Measurements from ENCODE around the gene PAPLN.

Gene PAPLN

DNA sequence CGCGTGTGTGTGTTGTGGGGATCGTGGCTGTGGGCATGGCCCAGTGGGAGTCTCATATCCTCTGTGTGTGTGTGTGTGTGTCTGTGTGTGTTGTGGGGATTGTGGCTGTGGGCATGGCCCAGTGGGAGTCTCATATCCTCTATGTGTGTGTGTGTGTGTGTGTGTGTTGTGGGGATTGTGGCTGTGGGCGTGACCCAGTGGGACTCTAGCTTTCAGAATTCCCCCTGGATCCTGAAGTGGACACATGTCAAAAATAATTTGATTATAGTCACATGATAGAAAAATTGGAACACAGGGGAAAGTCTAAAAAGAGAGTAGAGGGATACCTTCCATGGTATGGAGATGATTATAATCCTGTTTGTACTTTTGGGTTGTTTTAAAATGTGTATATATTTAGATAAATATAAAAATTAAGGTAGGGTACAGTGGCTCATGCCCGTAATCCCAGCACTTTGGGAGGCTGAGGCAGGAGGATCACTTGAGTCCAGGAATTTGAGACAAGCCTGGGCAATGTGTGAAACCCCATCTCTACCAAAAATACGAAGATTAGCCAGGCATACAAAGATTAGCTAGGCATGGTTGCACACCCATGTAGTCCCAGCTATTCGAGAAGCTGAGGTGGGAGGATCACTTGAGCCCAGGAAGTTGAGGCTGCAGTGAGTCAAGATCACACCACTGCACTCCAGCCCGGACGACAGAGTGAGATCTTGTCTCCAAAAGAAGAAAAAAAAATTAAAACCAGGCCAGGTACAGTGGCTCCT, 11.0 kb downstream of the PAPLN start:
- H3K4me3 Mint-ChIP-seq, result no peak overlapping the region
- peaks cover 16% of the 10 kb centered on the region for H3K4me1 Mint-ChIP-seq

DNA sequence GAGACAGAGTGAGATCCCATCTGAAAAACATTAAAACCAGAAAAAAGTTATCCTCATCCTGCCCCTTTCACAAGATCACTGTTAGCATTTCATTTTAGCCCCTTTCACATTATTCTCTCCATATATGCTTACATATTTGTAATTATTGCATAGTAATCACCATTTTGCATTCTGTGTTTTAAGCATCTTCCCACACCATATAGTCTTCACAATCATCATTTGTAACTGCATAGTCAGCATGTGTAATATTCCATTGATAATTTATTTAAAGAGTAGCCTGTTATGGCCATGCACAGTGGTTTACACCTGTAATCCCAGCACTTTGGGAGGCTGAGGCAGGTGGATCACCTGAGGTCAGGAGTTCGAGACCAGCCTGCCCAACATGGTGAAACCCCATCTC, 11.8 kb downstream of the PAPLN start:
- H3K4me1 Mint-ChIP-seq, result peaks cover 14% of the 10 kb centered on the region
- H3K27me3 Mint-ChIP-seq, result peaks cover 26% of the 10 kb centered on the region
- H3K4me3 Mint-ChIP-seq, result no peak overlapping the region
- no peak overlapping the region for H3K27ac Mint-ChIP-seq
- H3K9me3 Mint-ChIP-seq, result no peaks in the 10 kb centered on the region
- H3K36me3 Mint-ChIP-seq (ENCODE audit: low read depth), result no peaks in the 10 kb centered on the region
- no peak for ATAC-seq
- no peak for DNase-seq

More for the DNA sequence above, 11.0 kb downstream of the PAPLN start:
- no peak overlapping the region for H3K27ac Mint-ChIP-seq
- no peak for DNase-seq
- no peak for ATAC-seq
- no peaks in the 10 kb centered on the region for H3K36me3 Mint-ChIP-seq (ENCODE audit: low read depth)
- no peaks in the 10 kb centered on the region for H3K9me3 Mint-ChIP-seq
- H3K27me3 Mint-ChIP-seq, result peaks cover 34% of the 10 kb centered on the region

- Mint-ChIP-seq H3K27ac (no peak overlapping the region), H3K4me3 (no peak overlapping the region), H3K9me3 (no peaks in the 10 kb centered on the region), H3K27me3 (peaks cover 21% of the 10 kb centered on the region), H3K4me1 (peaks cover 14% of the 10 kb centered on the region), H3K36me3 (ENCODE audit: low read depth) (no peaks in the 10 kb centered on the region)
- ATAC-seq (no peak), DNase-seq (no peak)
Measured at GRCh38 chr14:73249564-73250316, 12.4 kb downstream of the PAPLN start.

- no peak overlapping the region for H3K4me3 Mint-ChIP-seq
- ATAC-seq (no peak), DNase-seq (no peak)
- H3K36me3 Mint-ChIP-seq (ENCODE audit: low read depth), result no peaks in the 10 kb centered on the region
- no peaks in the 10 kb centered on the region for H3K9me3 Mint-ChIP-seq
- peaks cover 15% of the 10 kb centered on the region for H3K27me3 Mint-ChIP-seq
- peaks cover 14% of the 10 kb centered on the region for H3K4me1 Mint-ChIP-seq
- no peak overlapping the region for H3K27ac Mint-ChIP-seq
Measured at GRCh38 chr14:73250317-73250713, 13.0 kb downstream of the PAPLN start.

GRCh38 chr14:73250781-73251500, 13.6 kb downstream of the PAPLN start:
- H3K27ac Mint-ChIP-seq, result no peak overlapping the region
- no peak overlapping the region for H3K4me3 Mint-ChIP-seq
- H3K27me3 Mint-ChIP-seq, result peaks cover 16% of the 10 kb centered on the region
- ATAC-seq (no peak), DNase-seq (no peak)
- no peaks in the 10 kb centered on the region for H3K9me3 Mint-ChIP-seq
- peaks cover 16% of the 10 kb centered on the region for H3K4me1 Mint-ChIP-seq
- H3K36me3 Mint-ChIP-seq (ENCODE audit: low read depth), result no peaks in the 10 kb centered on the region

DNA sequence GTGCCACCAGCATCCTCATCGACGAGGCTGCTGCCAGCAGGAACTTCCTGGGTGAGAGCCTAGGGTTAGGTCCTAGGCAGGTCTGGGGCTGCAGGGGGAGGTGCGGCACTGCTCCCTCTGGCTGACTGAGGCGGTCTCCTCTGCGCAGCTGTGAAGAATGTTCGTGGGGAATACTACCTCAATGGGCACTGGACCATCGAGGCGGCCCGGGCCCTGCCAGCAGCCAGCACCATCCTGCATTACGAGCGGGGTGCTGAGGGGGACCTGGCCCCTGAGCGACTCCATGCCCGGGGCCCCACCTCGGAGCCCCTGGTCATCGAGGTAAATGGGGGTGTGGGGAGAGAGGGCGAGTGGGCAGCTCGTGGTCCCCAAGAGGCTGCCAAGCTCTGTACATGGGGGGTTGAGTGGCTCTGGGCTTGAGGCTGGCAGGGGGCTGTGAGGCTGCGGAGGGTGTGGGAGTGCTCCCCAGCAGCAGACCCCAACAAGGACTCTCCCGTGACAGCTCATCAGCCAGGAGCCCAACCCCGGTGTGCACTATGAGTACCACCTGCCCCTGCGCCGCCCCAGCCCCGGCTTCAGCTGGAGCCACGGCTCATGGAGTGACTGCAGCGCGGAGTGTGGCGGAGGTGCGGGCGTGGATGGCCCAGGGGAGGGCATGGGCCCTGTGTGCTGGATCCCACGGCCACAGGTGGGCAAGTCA, 14.4 kb downstream of the PAPLN start:
- H3K9me3 Mint-ChIP-seq, result no peaks in the 10 kb centered on the region
- no peak overlapping the region for H3K4me3 Mint-ChIP-seq
- peaks cover 12% of the 10 kb centered on the region for H3K27me3 Mint-ChIP-seq
- H3K36me3 Mint-ChIP-seq (ENCODE audit: low read depth), result no peaks in the 10 kb centered on the region
- DNase-seq (no peak), ATAC-seq (no peak)
- H3K4me1 Mint-ChIP-seq, result peaks cover 13% of the 10 kb centered on the region
- no peak overlapping the region for H3K27ac Mint-ChIP-seq

- Mint-ChIP-seq H3K27me3 (peaks cover 5% of the 10 kb centered on the region), H3K36me3 (ENCODE audit: low read depth) (no peaks in the 10 kb centered on the region), H3K4me3 (no peak overlapping the region), H3K4me1 (peaks cover 2% of the 10 kb centered on the region), H3K9me3 (no peaks in the 10 kb centered on the region), H3K27ac (no peak overlapping the region)
- ATAC-seq (no peak), DNase-seq (no peak)
Measured at GRCh38 chr14:73252491-73253322, 15.4 kb downstream of the PAPLN start.

DNA sequence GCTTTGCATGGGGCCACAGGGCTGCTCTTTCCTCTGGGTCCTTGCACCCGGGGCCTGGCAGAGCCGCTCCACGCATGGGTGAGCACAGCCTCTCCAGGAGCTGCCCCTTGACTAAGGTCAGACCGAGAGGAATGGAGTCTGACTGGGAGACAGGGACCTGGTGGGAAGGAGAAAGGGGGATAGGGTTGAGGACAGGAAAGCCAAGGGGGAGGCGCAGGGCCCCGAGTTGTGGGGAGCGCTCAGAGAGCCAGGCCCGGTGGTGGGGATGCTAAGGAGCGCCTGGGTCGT, 16.0 kb downstream of the PAPLN start:
- Mint-ChIP-seq H3K4me1 (peaks cover 6% of the 10 kb centered on the region), H3K4me3 (no peak overlapping the region), H3K27ac (no peak overlapping the region), H3K36me3 (ENCODE audit: low read depth) (no peaks in the 10 kb centered on the region), H3K9me3 (no peaks in the 10 kb centered on the region), H3K27me3 (peaks cover 2% of the 10 kb centered on the region)
- ATAC-seq (no peak), DNase-seq (no peak)

DNA sequence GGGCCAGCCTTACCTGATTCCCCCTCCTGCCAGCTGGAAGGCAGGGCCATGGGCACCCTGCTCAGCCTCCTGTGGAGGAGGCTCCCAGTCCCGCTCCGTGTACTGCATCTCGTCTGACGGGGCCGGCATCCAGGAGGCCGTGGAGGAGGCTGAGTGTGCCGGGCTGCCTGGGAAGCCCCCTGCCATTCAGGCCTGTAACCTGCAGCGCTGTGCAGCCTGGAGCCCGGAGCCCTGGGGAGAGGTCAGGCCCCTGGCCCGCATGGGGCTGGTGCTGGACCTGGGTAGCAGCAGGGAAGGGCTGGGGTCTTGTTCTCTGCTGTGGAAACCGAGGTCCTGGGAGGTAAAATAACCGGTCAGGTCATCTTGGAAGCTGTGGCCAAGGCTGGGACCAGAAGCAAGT, 16.4 kb downstream of the PAPLN start:
- DNase-seq (no peak), ATAC-seq (no peak)
- H3K9me3 Mint-ChIP-seq, result no peaks in the 10 kb centered on the region
- H3K4me3 Mint-ChIP-seq, result no peak overlapping the region
- peaks cover 7% of the 10 kb centered on the region for H3K4me1 Mint-ChIP-seq
- H3K27me3 Mint-ChIP-seq, result peaks cover 2% of the 10 kb centered on the region
- no peak overlapping the region for H3K27ac Mint-ChIP-seq
- no peaks in the 10 kb centered on the region for H3K36me3 Mint-ChIP-seq (ENCODE audit: low read depth)

GRCh38 chr14:73254247-73255004, 17.1 kb downstream of the PAPLN start:
- DNase-seq (no peak), ATAC-seq (no peak)
- Mint-ChIP-seq H3K27me3 (peaks cover 2% of the 10 kb centered on the region), H3K36me3 (ENCODE audit: low read depth) (no peaks in the 10 kb centered on the region), H3K9me3 (no peaks in the 10 kb centered on the region), H3K27ac (no peak overlapping the region), H3K4me1 (peaks cover 7% of the 10 kb centered on the region), H3K4me3 (no peak overlapping the region)

DNA sequence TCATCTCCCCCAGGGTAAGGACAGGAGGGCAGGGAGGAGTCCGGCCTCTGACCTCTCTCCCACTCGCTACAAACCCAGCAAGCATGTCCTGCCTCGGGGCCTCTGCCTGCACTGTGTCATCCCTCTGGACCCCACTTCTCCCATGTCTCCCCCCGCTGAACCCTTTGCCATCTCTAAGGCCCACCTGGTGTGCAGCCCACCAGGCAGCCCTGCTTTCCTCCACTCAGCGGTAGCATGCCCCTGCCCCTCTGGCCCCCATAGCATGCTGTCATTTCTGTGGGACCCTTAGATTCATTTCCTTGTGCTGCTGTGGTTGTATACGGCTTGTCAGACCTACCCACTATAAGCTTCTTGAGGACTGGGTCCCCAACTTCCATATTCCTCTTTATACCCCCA, 17.7 kb downstream of the PAPLN start:
- no peak overlapping the region for H3K27ac Mint-ChIP-seq
- H3K27me3 Mint-ChIP-seq, result peaks cover 2% of the 10 kb centered on the region
- no peaks in the 10 kb centered on the region for H3K9me3 Mint-ChIP-seq
- ATAC-seq, result no peak
- no peaks in the 10 kb centered on the region for H3K36me3 Mint-ChIP-seq (ENCODE audit: low read depth)
- no peak overlapping the region for H3K4me3 Mint-ChIP-seq
- DNase-seq, result no peak
- peaks cover 7% of the 10 kb centered on the region for H3K4me1 Mint-ChIP-seq

DNA sequence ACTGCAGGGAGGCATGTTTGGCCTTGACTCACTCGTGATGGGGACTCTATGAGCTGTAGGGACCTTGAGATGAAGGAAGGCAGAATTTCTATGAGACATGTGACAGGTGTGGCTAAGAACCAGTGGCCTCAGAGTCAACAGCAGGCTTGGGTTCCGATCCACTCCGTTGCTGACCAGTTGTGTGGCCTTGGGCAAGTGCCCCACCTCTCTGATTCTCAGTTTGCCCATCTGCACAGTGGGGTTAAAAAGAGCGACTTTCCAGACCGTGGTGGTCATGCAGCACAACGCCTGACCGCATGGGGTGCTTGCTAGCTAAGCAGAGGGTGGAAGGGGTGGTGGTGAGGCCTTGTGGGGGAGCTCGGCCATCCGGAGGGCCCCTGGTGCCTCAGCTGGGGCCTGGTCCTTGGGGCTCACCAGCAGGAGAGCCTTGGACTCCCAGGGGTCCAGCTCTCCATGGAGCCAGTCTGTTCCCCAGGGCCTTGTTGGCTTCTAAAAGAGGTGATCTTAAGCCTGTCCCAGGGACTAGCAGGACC, 18.5 kb downstream of the PAPLN start:
- no peaks in the 10 kb centered on the region for H3K9me3 Mint-ChIP-seq
- DNase-seq, result no peak
- H3K4me3 Mint-ChIP-seq, result no peak overlapping the region
- H3K4me1 Mint-ChIP-seq, result peaks cover 7% of the 10 kb centered on the region
- no peaks in the 10 kb centered on the region for H3K36me3 Mint-ChIP-seq (ENCODE audit: low read depth)
- no peak for ATAC-seq
- no peak overlapping the region for H3K27ac Mint-ChIP-seq
- H3K27me3 Mint-ChIP-seq, result peaks cover 2% of the 10 kb centered on the region

DNA sequence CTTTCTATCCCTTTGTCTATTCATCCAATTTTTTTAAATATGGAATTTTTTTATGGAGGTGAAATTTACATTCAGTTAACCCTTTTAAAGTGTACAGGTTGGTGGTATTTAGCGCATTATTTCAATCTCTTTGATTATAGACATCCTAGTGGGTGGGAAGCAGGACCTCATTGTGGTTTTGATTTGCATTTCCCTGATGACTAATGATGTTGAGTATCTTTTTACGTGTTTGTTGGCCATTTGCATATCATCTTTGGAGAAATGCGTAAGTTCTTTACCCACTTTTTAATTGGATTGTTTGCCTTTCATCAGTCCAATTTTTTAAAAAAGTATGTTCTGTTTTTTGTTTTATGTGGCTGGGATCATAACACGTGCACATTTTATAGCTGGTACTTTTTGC, 20.8 kb downstream of the PAPLN start:
- H3K36me3 Mint-ChIP-seq (ENCODE audit: low read depth), result no peaks in the 10 kb centered on the region
- DNase-seq (no peak), ATAC-seq (no peak)
- H3K4me1 Mint-ChIP-seq, result peaks cover 7% of the 10 kb centered on the region
- no peak overlapping the region for H3K4me3 Mint-ChIP-seq
- H3K27ac Mint-ChIP-seq, result no peak overlapping the region
- H3K9me3 Mint-ChIP-seq, result no peaks in the 10 kb centered on the region
- peaks cover 2% of the 10 kb centered on the region for H3K27me3 Mint-ChIP-seq
